NB4 (cell line): ENCODE data around the gene PPP1R14C.

Source experiments
- CTCF ChIP-seq: IDR thresholded peaks from one replicate; pipeline ENCODE4 v1.5.1; 2012; ENCODE audit warnings: low read depth, low read length
- MAX ChIP-seq: IDR thresholded peaks from 2 replicates; pipeline ENCODE4 v1.6.1; 2011; ENCODE audit warnings: low read depth, low read length
- MYC ChIP-seq: IDR thresholded peaks from 2 replicates; pipeline ENCODE4 v1.6.1; 2011; ENCODE audit warnings: low read depth, low read length
- POLR2A ChIP-seq: IDR thresholded peaks from 2 replicates; pipeline ENCODE4 v1.6.1; 2011; ENCODE audit warnings: mild to moderate bottlenecking; ENCODE audit not compliant: insufficient read length; ENCODE audit errors: extremely low read depth

GRCh38 chr6:150183966-150184365 is 41.1 kb downstream of the PPP1R14C start:
- TF ChIP-seq CTCF (no peak), POLR2A (no peak), MAX (no peak), MYC (no peak)
